ENCODE data around the gene TEPSIN. TPM values are rescaled to one million over a fixed set of nuclear protein-coding genes. Genes with fewer than 3 reads are reported as not detected.

Gene TEPSIN
- total RNA-seq, 1 experiment from 2014 or later, result 40.7 TPM

DNA sequence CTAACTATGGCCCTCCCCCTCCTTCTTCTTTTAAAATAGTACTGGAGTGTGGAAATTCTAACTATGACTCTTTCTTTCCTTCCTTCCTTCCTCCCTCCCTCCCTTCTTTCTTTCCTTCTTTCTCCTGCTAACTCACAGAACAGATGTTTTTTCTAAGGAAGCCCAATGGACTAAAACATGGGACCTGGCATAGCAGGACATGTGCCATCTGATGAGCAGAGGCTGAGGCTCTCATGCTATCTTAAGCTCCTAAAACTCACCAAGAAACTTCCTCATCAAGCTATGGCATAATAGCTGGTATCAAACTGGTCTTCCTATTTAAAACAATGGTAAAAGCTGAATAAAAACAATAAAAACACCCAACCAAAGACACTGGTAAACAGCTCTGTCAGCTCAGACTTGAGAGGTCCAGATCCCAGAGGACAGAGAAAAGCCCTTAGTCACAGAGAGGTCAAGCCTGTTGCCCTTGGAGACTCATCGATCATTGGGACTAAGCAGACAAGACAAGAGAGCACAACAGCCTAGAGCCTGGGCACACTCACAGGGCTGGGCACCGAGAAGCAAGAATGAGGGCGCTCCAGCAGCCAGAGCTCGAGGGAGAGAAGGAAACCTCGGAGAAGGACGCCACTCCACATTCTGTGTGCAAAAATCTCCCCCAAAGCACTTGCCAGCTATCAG, 28.7 kb upstream of the TEPSIN start:
- Mint-ChIP-seq H3K27me3 (ENCODE audit: low read depth) (no peaks in the 10 kb centered on the region), H3K27ac (peak overlapping the region; percentile 54; the same call in 1 of the 2 replicates), H3K9me3 (no peaks in the 10 kb centered on the region), H3K36me3 (peaks cover 24% of the 10 kb centered on the region), H3K4me3 (no peak overlapping the region), H3K4me1 (no peaks in the 10 kb centered on the region)
- no peak for ATAC-seq
- CTCF ChIA-PET, result no interaction called here
- POLR2A ChIA-PET, result no interaction called here
- DNase-seq (ENCODE audit: low spot score), result no peak
- TF ChIP-seq TCF7 (CRISPR knock-in tag; IDR thresholded peaks at IDR 0.05; ENCODE audit: low read depth) (no peak), ZNF263 (CRISPR knock-in tag; IDR thresholded peaks at IDR 0.05; ENCODE audit: low read depth) (no peak), ZBTB21 (CRISPR knock-in tag; IDR thresholded peaks at IDR 0.05; ENCODE audit: borderline replicate concordance) (no peak), ZNF671 (CRISPR knock-in tag; IDR thresholded peaks at IDR 0.05) (no peak), HMGA2 (CRISPR knock-in tag; IDR thresholded peaks at IDR 0.05) (no peak)
- TF ChIP-seq, protein P1, sequence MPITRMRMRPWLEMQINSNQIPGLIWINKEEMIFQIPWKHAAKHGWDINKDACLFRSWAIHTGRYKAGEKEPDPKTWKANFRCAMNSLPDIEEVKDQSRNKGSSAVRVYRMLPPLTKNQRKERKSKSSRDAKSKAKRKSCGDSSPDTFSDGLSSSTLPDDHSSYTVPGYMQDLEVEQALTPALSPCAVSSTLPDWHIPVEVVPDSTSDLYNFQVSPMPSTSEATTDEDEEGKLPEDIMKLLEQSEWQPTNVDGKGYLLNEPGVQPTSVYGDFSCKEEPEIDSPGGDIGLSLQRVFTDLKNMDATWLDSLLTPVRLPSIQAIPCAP (CRISPR knock-in tag; IDR thresholded peaks at IDR 0.05), result no peak
- TF ChIP-seq, protein P2, sequence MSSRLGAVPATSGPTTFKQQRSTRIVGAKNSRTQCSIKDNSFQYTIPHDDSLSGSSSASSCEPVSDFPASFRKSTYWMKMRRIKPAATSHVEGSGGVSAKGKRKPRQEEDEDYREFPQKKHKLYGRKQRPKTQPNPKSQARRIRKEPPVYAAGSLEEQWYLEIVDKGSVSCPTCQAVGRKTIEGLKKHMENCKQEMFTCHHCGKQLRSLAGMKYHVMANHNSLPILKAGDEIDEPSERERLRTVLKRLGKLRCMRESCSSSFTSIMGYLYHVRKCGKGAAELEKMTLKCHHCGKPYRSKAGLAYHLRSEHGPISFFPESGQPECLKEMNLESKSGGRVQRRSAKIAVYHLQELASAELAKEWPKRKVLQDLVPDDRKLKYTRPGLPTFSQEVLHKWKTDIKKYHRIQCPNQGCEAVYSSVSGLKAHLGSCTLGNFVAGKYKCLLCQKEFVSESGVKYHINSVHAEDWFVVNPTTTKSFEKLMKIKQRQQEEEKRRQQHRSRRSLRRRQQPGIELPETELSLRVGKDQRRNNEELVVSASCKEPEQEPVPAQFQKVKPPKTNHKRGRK (CRISPR knock-in tag; IDR thresholded peaks at IDR 0.05; ENCODE audit: borderline replicate concordance), result no peak
- TF ChIP-seq, protein P3, sequence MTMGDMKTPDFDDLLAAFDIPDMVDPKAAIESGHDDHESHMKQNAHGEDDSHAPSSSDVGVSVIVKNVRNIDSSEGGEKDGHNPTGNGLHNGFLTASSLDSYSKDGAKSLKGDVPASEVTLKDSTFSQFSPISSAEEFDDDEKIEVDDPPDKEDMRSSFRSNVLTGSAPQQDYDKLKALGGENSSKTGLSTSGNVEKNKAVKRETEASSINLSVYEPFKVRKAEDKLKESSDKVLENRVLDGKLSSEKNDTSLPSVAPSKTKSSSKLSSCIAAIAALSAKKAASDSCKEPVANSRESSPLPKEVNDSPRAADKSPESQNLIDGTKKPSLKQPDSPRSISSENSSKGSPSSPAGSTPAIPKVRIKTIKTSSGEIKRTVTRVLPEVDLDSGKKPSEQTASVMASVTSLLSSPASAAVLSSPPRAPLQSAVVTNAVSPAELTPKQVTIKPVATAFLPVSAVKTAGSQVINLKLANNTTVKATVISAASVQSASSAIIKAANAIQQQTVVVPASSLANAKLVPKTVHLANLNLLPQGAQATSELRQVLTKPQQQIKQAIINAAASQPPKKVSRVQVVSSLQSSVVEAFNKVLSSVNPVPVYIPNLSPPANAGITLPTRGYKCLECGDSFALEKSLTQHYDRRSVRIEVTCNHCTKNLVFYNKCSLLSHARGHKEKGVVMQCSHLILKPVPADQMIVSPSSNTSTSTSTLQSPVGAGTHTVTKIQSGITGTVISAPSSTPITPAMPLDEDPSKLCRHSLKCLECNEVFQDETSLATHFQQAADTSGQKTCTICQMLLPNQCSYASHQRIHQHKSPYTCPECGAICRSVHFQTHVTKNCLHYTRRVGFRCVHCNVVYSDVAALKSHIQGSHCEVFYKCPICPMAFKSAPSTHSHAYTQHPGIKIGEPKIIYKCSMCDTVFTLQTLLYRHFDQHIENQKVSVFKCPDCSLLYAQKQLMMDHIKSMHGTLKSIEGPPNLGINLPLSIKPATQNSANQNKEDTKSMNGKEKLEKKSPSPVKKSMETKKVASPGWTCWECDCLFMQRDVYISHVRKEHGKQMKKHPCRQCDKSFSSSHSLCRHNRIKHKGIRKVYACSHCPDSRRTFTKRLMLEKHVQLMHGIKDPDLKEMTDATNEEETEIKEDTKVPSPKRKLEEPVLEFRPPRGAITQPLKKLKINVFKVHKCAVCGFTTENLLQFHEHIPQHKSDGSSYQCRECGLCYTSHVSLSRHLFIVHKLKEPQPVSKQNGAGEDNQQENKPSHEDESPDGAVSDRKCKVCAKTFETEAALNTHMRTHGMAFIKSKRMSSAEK (CRISPR knock-in tag; IDR thresholded peaks at IDR 0.05; ENCODE audit: borderline replicate concordance), result no peak
- TF ChIP-seq, protein P4, sequence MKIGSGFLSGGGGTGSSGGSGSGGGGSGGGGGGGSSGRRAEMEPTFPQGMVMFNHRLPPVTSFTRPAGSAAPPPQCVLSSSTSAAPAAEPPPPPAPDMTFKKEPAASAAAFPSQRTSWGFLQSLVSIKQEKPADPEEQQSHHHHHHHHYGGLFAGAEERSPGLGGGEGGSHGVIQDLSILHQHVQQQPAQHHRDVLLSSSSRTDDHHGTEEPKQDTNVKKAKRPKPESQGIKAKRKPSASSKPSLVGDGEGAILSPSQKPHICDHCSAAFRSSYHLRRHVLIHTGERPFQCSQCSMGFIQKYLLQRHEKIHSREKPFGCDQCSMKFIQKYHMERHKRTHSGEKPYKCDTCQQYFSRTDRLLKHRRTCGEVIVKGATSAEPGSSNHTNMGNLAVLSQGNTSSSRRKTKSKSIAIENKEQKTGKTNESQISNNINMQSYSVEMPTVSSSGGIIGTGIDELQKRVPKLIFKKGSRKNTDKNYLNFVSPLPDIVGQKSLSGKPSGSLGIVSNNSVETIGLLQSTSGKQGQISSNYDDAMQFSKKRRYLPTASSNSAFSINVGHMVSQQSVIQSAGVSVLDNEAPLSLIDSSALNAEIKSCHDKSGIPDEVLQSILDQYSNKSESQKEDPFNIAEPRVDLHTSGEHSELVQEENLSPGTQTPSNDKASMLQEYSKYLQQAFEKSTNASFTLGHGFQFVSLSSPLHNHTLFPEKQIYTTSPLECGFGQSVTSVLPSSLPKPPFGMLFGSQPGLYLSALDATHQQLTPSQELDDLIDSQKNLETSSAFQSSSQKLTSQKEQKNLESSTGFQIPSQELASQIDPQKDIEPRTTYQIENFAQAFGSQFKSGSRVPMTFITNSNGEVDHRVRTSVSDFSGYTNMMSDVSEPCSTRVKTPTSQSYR (CRISPR knock-in tag; IDR thresholded peaks at IDR 0.05), result no peak
- TF ChIP-seq, protein P5, sequence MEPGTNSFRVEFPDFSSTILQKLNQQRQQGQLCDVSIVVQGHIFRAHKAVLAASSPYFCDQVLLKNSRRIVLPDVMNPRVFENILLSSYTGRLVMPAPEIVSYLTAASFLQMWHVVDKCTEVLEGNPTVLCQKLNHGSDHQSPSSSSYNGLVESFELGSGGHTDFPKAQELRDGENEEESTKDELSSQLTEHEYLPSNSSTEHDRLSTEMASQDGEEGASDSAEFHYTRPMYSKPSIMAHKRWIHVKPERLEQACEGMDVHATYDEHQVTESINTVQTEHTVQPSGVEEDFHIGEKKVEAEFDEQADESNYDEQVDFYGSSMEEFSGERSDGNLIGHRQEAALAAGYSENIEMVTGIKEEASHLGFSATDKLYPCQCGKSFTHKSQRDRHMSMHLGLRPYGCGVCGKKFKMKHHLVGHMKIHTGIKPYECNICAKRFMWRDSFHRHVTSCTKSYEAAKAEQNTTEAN (CRISPR knock-in tag; IDR thresholded peaks at IDR 0.05), result no peak
- TF ChIP-seq, protein P6, sequence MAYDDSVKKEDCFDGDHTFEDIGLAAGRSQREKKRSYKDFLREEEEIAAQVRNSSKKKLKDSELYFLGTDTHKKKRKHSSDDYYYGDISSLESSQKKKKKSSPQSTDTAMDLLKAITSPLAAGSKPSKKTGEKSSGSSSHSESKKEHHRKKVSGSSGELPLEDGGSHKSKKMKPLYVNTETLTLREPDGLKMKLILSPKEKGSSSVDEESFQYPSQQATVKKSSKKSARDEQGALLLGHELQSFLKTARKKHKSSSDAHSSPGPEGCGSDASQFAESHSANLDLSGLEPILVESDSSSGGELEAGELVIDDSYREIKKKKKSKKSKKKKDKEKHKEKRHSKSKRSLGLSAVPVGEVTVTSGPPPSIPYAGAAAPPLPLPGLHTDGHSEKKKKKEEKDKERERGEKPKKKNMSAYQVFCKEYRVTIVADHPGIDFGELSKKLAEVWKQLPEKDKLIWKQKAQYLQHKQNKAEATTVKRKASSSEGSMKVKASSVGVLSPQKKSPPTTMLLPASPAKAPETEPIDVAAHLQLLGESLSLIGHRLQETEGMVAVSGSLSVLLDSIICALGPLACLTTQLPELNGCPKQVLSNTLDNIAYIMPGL (CRISPR knock-in tag; IDR thresholded peaks at IDR 0.05), result no peak
- TF ChIP-seq, protein P7, sequence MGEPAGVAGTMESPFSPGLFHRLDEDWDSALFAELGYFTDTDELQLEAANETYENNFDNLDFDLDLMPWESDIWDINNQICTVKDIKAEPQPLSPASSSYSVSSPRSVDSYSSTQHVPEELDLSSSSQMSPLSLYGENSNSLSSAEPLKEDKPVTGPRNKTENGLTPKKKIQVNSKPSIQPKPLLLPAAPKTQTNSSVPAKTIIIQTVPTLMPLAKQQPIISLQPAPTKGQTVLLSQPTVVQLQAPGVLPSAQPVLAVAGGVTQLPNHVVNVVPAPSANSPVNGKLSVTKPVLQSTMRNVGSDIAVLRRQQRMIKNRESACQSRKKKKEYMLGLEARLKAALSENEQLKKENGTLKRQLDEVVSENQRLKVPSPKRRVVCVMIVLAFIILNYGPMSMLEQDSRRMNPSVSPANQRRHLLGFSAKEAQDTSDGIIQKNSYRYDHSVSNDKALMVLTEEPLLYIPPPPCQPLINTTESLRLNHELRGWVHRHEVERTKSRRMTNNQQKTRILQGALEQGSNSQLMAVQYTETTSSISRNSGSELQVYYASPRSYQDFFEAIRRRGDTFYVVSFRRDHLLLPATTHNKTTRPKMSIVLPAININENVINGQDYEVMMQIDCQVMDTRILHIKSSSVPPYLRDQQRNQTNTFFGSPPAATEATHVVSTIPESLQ (CRISPR knock-in tag; IDR thresholded peaks at IDR 0.05), result no peak
- TF ChIP-seq, protein P8, sequence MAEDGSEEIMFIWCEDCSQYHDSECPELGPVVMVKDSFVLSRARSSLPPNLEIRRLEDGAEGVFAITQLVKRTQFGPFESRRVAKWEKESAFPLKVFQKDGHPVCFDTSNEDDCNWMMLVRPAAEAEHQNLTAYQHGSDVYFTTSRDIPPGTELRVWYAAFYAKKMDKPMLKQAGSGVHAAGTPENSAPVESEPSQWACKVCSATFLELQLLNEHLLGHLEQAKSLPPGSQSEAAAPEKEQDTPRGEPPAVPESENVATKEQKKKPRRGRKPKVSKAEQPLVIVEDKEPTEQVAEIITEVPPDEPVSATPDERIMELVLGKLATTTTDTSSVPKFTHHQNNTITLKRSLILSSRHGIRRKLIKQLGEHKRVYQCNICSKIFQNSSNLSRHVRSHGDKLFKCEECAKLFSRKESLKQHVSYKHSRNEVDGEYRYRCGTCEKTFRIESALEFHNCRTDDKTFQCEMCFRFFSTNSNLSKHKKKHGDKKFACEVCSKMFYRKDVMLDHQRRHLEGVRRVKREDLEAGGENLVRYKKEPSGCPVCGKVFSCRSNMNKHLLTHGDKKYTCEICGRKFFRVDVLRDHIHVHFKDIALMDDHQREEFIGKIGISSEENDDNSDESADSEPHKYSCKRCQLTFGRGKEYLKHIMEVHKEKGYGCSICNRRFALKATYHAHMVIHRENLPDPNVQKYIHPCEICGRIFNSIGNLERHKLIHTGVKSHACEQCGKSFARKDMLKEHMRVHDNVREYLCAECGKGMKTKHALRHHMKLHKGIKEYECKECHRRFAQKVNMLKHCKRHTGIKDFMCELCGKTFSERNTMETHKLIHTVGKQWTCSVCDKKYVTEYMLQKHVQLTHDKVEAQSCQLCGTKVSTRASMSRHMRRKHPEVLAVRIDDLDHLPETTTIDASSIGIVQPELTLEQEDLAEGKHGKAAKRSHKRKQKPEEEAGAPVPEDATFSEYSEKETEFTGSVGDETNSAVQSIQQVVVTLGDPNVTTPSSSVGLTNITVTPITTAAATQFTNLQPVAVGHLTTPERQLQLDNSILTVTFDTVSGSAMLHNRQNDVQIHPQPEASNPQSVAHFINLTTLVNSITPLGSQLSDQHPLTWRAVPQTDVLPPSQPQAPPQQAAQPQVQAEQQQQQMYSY (CRISPR knock-in tag; IDR thresholded peaks at IDR 0.05), result no peak
- TF ChIP-seq, protein P9, sequence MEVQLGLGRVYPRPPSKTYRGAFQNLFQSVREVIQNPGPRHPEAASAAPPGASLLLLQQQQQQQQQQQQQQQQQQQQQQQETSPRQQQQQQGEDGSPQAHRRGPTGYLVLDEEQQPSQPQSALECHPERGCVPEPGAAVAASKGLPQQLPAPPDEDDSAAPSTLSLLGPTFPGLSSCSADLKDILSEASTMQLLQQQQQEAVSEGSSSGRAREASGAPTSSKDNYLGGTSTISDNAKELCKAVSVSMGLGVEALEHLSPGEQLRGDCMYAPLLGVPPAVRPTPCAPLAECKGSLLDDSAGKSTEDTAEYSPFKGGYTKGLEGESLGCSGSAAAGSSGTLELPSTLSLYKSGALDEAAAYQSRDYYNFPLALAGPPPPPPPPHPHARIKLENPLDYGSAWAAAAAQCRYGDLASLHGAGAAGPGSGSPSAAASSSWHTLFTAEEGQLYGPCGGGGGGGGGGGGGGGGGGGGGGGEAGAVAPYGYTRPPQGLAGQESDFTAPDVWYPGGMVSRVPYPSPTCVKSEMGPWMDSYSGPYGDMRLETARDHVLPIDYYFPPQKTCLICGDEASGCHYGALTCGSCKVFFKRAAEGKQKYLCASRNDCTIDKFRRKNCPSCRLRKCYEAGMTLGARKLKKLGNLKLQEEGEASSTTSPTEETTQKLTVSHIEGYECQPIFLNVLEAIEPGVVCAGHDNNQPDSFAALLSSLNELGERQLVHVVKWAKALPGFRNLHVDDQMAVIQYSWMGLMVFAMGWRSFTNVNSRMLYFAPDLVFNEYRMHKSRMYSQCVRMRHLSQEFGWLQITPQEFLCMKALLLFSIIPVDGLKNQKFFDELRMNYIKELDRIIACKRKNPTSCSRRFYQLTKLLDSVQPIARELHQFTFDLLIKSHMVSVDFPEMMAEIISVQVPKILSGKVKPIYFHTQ (CRISPR knock-in tag; IDR thresholded peaks at IDR 0.05), result no peak

Data from WTC11 (cell line).